ENCODE measurements around the gene TRAPPC5.

TRAPPC5 gene

GRCh38 chr19:7636317-7636690, 44.3 kb upstream of the TRAPPC5 start:
- Histone ChIP-seq H3K4me3 (ENCODE audit: low read depth, low read length) (no peak overlapping the region), H3K27me3 (peaks cover 44% of the 10 kb centered on the region), H3K4me1 (no peaks in the 10 kb centered on the region), H3K9me3 (no peaks in the 10 kb centered on the region), H3K36me3 (no peaks in the 10 kb centered on the region; the same call in 1 of the 2 replicates)
- no peak for DNase-seq
- no peak for TF ChIP-seq CTCF (IDR thresholded peaks at IDR 0.05; ENCODE audit: low read depth, low read length)

GRCh38 chr19:7636691-7637373, 43.8 kb upstream of the TRAPPC5 start, which contains the start of gene STXBP2:
STXBP2 (plus strand) TSS chr19:7637110; CDS start chr19:7637150, 40 bp downstream.
- H3K4me1 ChIP-seq, result no peaks in the 10 kb centered on the region
- no peak for DNase-seq
- TF ChIP-seq CTCF (IDR thresholded peaks at IDR 0.05; ENCODE audit: low read depth, low read length), result no peak

GRCh38 chr19:7637374-7638256, 43.0 kb upstream of the TRAPPC5 start:
- Histone ChIP-seq H3K9me3 (no peaks in the 10 kb centered on the region), H3K36me3 (no peaks in the 10 kb centered on the region), H3K4me3 (ENCODE audit: low read depth, low read length) (no peak overlapping the region), H3K27me3 (peaks cover 44% of the 10 kb centered on the region), H3K4me1 (no peaks in the 10 kb centered on the region)
- no peak for DNase-seq
- TF ChIP-seq CTCF (IDR thresholded peaks at IDR 0.05; ENCODE audit: low read depth, low read length), result no peak

More at GRCh38 chr19:7636691-7637373, 43.8 kb upstream of the TRAPPC5 start, which contains the start of gene STXBP2:
- no peak within 1 kb of the TSS for H3K4me3 ChIP-seq (ENCODE audit: low read depth, low read length)
- peaks cover 44% of the 10 kb centered on the region for H3K27me3 ChIP-seq
- no peaks in the 10 kb centered on the region; the same call in 1 of the 2 replicates for H3K36me3 ChIP-seq
- H3K9me3 ChIP-seq, result no peaks in the 10 kb centered on the region

- no peak for TF ChIP-seq CTCF (IDR thresholded peaks at IDR 0.05; ENCODE audit: low read depth, low read length)
- peaks cover 44% of the 10 kb centered on the region for H3K27me3 ChIP-seq
- H3K4me3 ChIP-seq (ENCODE audit: low read depth, low read length), result no peak overlapping the region
- H3K9me3 ChIP-seq, result no peaks in the 10 kb centered on the region
- no peak for DNase-seq
- no peaks in the 10 kb centered on the region for H3K4me1 ChIP-seq
- no peaks in the 10 kb centered on the region for H3K36me3 ChIP-seq
Observed at GRCh38 chr19:7638802-7639465, 41.7 kb upstream of the TRAPPC5 start.

- no peak for TF ChIP-seq CTCF (IDR thresholded peaks at IDR 0.05; ENCODE audit: low read depth, low read length)
- Histone ChIP-seq H3K36me3 (no peaks in the 10 kb centered on the region), H3K4me1 (no peaks in the 10 kb centered on the region), H3K27me3 (peaks cover 39% of the 10 kb centered on the region), H3K9me3 (no peaks in the 10 kb centered on the region), H3K4me3 (ENCODE audit: low read depth, low read length) (no peak overlapping the region)
- no peak for DNase-seq
Observed at GRCh38 chr19:7639863-7640348, 40.7 kb upstream of the TRAPPC5 start.
